ENCODE results near the gene NEUROD1.
A peak's percentile ranks its signal among the peaks of the same experiment; 100 is the strongest.
"Not testable (repeated sequence)": the region's sequence is repeated elsewhere in the genome, so short reads cannot be mapped to it uniquely, and the experiment has no call there.

NEUROD1 gene

DNA sequence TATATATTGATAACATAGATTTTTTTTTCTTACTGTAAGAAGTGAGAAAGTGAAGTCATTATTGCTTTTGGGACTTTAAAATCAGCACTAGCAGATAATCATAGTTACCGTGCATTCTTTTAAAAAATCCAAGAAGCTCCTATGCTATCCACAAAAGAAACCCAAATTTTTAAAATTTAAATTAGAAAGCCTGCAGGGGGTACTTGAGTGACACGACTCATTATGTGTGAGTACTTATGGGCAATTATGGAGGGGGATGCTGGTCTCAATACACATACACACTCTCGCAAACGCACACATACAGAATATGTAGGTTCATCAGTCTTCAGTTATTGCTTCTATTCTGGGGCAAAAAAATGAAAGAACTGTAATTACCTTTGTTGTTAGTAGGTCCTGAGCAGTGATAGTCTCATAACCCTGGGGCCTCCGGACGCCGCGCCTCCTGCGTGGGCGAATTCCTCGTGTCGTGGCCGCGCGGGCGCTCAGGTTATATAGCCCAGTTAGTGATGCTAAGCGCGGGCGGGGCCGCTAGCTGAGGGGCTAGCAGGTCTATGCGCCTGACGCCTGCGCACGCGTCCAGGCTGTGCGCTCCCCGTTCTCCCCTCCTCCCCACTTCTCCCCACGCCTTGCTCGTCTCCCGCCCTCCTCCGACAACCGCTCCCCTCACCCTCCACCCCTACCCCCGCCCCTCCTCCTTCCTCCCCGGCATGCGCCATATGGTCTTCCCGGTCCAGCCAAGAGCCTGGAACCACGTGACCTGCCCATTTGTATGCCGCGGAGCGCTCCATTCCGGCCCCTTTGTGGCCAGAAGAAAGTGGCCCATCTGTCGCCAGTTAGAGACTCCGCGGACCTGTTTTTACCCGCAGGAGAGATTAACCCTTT, at the start of gene NEUROD1:
Gene NEUROD1, minus strand, starts transcription at position 463 of the 882 bp plus-strand sequence. CDS start 1,657 bp downstream, outside the sequence.
- DNase-seq, result peak; percentile 34

GRCh38 chr2:181725476-181725875, 45.2 kb upstream of the NEUROD1 start:
- DNase-seq, result no peak

- DNase-seq, result no peak
These were observed 44.3 kb upstream of the NEUROD1 start for GRCh38 chr2:181724662-181725061.

- no peak for DNase-seq
These were observed 43.4 kb upstream of the NEUROD1 start for GRCh38 chr2:181723731-181724130.

GRCh38 chr2:181715033-181715630, 34.8 kb upstream of the NEUROD1 start:
- DNase-seq, result peak; percentile 78

DNA sequence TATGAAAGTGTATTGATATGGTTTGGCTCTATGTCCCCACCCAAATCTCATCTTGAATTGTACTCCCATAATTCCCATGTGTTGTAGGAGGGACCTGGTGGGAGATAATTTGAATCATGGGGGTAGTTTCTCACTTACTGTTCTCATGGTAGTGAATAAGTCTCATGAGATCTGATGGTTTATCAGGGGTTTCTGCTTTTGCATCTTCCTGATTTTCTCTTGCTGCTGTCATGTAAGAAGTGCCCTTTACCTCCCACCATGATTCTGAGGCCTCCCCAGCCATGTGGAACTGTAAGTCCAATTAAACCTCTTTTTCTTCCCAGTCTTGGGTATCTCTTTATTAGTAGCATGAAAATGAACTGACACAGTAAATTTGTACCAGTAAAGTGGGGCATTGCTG, 30.7 kb upstream of the NEUROD1 start:
- DNase-seq, result not testable (repeated sequence)

- not testable (repeated sequence) for DNase-seq
These were observed 22.2 kb upstream of the NEUROD1 start for GRCh38 chr2:181702519-181702918.

DNA sequence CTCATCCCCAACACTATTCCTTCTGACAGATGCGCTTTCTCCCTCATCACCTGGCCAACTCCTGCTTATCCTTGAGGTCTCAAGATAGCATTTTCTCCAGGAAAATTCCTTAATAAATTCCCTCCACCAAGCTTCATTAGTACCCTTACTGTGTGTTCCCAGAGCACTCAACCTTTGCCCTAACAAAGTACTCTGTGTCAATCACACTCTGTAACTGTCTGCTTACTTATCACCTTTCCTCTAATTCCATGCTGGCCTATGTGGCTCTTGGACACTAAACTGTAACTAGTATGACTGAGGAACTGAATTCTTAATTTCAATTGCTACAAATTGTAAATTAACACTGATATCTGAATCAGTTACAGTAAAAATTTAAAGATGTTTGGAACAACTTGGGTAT, 17.9 kb upstream of the NEUROD1 start:
- DNase-seq, result no peak

- no peak for DNase-seq
These were observed 17.3 kb upstream of the NEUROD1 start for GRCh38 chr2:181697571-181697970.

DNA sequence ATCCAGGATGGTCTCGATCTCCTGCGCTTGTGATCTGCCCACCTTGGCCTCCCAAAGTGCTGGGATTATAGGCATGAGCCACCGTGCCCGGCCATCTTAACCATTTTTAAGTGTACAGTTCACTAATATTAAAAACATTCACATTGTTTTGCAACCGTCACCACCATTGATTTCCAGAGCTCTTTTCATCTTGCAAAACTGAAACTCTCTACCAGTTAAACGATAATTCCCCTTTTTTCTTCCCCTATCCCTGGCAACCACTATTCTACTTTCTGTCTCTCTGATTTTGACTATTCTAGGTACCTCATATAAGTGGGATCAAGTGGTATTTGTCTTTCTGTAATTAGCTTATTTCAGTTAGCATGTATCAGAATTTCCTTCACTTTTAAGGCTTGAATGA, 16.8 kb upstream of the NEUROD1 start:
- no peak for DNase-seq

- no peak for DNase-seq
These were observed 14.0 kb upstream of the NEUROD1 start for GRCh38 chr2:181694271-181694670.

DNA sequence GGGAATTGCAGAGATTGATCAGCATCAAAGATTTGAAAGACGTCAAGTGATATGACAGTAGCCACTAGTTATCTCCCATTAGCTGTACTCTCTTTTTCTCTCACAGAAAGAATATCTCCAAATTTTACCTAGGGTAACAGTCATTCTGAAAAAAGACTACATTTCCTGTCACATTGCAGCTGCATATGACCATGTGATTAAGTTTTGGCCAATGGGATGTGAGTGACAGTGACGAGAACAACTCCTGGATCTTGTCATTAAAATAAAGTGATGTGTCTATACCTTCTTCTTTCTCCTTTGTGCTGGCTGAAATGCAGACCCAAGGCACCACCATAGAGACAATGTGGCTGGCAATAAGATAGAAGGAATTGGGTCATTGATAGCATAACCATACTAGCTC, 10.5 kb upstream of the NEUROD1 start:
- DNase-seq, result no peak

DNA sequence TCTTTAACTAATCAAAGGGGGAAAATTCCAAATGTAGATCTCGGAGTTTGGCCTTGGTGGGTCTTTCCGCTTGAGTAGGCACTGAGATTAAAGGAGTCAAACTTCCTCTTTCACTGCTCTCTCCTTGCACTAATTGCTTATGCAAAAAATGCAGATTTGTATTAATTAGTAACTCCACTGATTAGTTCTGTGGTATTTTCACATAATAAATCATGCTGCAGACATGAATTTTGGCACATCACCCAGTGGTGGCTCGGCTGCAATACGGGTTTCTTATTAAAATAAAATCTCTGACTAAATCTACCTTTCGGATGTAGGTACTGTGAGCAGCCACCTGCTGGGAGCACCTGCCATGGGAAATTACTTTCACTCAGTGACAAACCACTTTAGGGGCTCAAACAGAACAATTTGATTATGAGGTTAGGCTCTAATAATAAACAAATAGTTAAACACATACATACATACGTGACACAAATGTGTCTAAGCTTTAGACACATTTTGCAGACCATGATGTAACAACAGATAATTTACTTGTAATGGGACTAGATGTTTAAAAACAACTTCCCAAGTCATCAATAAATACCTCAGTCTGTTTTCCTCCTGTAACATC, 6.4 kb upstream of the NEUROD1 start:
- DNase-seq, result no peak

GRCh38 chr2:181685150-181685688, 4.9 kb upstream of the NEUROD1 start:
- DNase-seq, result no peak

DNA sequence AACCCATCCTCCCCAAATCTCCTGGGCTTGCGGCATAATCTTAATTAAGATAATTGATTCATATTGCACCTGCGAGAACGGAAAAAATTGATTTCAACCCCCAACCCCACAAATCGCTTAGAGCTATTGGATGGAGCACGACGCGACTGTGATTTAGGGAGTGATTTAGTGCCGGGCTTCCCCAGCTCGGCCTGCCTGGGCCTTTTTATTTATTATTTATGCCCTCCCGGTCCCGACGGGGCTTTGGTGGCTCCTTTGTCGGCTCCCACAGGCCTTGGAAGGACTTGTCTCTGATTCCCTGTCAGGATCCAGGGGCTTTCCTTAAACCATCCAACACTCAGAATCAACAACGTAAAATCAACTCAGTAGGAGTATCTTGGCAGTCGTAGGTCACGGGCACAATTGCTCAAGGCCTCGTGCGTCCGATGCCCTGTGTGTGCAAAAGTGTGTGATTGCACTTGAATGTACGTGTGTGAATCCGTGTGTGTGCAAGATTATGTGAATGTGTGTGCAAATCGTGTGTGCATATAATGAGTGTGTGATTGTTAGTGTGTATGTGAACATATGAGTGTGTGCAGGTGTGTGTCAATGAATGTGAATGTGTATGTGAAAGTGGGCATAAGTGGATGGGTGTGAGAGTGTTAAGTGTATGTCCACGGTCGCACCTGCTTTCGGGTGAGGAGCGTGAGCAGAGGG, 4.3 kb upstream of the NEUROD1 start:
- DNase-seq, result no peak

- DNase-seq, result peak; percentile 35
These were observed 3.5 kb upstream of the NEUROD1 start for GRCh38 chr2:181683518-181684453.

DNA sequence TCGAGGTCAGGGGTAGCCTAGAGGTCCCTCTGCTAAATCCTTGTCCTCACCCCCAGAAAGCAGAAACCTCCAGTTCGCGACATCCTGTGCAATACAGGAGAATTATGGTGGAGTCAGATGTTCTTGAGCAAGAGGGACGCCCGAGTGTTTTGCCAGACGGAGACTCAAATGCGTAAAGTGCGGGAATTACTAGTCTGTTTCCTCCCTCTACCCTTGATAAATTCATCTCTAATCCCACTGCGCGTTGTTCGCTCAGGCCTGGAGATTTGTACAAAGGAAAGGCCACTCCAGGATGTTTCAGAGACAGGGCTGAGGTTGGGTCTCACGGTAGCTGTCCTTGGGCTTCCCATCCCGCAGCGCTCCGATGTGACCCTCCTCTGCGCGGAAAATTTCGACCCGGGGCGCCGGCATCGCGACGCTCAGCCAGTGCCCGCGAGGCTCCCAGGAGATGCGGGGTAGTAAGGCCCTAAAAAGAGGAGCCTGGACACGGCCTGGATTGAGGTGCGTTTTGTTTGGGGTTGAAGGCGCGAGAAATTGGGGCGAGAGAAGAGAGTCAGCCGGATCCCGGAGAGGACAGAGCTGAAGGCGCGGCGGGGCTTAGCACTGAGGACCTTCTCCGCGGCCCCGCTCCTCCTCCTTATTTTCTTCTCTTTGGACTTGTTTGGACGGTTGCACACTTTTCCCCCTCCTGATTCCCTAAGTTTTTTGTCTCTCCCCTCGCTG, 2.6 kb upstream of the NEUROD1 start:
- DNase-seq, result no peak

DNA sequence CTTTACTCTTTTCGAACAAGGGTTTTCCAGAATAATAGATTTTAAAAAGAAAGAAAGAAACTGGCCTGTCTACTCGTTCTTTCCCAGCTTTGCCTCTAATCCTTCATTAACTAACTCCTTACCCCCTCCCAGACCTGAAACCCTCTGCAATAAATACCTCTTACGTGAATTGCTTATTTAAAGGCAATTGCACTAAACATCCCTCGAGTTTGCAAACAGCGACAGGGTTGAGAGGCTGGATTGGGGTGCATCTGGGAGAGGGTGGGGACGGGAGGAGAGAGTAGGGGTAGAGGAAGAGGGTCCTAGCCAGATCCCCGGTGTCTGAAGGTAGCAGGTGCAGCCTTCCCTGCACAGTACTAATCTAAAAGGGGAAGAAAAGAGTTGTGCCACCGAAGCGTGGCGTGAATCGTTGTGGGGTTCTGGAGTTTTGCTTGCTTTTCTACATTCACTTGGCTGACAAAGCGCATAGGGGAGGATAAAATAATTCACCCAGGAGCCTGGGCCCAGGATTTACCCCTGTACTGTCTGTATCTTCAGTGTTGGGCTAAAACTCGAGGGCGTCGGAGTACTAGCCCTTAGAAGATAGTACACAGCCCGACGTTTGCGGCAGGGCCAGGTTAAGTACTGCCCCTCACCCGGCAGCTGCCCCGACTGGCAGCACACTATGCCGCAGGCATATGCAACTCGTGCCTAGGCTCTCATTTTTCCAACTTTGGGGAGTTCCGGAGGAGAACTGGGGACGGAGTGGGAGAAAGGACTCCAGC, 1.9 kb upstream of the NEUROD1 start:
- no peak for DNase-seq

GRCh38 chr2:181680937-181681811, 857 bp upstream of the NEUROD1 start:
- DNase-seq, result no peak
